GM21423 (cell line): Measurements from ENCODE around the gene PTPRF.

Experiments
- ATAC-seq: cut with Tn5 transposase; IDR thresholded peaks from one replicate; pipeline ENCODE4 v1.9.1; 2021; ENCODE audit warnings: mild to moderate bottlenecking, moderate library complexity; ENCODE audit not compliant: unreplicated experiment

PTPRF gene

DNA sequence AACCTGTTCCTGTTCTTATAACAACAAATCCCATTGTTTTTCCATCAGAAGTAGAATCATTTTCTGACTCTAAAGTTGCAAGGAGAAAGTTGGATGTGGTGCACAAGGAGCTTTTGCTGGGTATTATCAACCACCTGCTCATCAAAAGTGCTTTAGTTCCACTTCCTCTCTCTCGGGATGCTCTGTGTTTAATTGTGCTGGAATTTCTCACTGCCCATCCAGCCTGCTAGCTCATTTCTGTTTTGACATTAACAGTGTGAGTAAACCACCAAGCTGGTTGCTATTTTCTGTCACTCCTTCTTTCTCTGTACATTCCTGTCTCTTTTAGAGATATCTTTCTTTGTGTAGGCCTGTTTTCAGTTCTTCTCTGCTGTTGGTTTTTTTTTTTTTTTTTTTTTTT is 125.3 kb downstream of the PTPRF start:
- no peak for ATAC-seq

DNA sequence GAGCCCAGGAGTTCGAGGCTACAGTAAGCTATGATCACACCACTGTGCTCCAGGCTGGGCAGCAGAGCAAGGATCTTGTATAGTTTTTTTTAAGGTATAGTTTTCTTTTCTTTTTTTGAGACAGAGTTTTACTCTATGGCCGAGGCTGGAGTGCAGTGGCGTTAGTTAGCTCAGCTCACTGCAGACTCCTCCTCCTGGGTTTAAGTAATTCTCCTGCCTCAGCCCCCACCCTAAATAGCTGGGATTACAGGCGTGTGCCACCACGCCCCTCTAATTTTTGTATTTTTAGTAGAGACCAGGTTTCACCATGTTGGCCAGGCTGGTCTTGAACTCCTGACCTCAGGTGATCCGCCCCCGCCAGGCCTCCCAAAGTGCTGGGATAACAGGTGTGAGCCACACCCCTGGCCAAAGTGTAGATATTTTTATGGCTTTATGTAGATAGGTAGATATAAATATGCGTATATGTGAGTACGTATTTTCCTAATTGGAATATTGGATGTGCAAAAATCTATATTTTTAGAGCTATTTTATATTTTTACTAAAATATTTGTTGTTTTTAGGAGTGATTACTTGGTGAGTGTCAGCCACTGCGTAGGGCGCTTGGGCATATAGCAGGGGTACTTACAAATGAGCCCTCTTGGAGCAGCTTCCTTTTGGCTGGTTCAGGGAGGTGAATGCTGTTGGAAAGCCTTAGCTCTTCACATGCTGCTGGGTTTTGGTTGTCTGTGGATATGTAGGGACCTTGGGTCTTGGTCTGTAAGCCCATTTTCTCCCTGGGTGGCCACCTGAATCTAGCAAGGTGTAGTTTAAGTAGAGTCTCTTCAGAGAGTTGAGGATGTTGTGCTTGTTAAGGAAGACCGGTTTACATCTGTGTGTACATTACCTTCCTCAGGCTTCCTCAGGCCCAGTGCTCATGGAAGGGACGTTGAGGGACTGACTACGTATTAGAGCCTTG is 128.8 kb downstream of the PTPRF start:
- no peak for ATAC-seq

DNA sequence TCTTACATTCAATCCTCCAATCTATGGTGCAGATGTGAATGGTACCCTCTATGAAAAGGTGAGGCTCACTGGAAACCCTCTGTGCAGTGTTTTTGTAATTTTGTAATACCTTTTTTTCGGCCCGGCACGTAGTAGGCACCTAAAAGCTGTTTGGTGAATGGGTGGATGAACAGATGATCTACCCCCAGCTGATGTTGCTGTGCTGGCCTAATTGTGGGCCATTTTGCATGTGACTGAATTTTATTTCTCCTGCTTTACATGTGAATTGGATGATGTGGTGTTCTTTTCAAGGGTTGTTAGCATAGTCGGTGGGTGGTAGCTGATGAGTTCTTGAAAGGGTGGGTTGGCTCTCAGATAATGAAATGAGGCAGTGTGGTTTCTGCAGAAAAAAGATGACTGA is 129.7 kb downstream of the PTPRF start:
- ATAC-seq: no peak

DNA sequence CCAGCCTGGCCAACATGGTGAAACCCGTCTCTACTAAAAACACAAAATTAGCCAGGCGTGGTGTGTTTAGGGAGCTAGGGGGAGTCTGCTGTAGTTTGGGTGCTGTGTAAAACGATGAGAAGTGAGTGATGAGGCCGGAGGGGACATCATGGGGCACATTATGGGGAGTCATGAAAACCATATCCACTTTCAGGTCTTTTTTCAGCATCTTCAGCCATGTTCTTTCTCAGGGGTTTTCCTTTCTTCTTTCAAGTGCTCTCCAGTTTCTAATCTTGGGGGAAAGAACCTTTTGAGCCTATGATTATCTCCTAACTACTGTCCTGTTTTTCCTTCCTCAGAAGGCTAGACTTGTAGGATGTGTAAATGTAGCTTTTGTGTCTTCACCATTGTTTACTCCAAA is 133.7 kb downstream of the PTPRF start:
- ATAC-seq: no peak

DNA sequence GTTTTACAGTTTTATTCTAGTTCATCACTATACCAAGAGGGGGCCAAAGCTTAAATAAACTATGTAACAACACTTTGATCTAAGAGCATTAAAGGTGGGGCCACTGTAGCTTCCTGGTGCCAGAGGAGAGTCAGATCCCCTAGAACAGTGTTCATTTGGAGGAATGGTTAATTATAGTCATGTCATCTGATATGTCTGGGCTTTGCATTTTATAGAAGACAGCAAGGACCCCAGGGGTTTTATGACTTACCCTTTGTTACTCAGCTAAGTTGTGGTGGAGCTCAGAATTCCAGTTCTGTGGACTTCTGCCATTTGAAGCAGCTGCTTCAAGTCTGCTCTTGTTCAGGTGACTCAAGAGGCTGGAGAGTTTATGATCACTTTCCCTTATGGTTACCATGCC is 135.9 kb downstream of the PTPRF start:
- no peak for ATAC-seq

DNA sequence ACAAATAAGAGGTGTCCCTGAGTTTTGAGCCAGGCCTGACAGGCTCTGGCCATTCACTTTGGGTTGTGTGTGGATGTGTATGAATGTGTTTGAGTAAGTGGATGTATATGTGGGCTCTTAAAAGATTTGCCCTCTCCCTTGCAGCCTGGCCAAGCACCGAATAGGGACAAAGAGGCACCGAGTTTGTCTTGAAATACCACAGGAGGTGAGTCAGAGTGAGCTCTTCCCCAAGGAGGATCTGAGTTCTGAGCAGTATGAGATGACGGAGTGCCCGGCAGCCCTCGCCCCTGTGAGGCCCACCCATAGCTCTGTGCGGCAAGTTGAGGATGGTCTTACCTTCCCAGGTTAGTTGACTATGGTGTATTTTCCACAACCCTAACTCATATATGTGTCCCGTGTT is 138.3 kb downstream of the PTPRF start:
- no peak for ATAC-seq

DNA sequence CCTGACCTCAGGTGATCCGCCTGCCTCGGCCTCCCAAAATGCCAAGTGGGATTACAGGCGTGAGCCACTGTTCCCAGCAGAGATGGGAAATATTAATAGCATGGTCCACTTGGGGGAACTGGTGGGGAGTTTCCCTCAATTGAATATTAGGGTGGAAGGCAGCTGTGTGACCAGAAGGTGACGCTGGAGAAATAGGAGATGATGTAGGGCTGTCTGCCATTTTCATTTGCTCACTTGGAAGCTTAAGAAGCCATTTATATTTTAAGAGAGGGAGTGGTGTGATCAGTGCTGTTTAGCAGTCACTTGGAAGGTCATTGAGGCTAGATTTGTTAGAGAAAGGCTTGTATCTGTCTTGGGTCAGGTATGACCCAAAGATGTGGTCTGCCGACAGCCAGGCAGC is 139.2 kb downstream of the PTPRF start:
- no peak for ATAC-seq

DNA sequence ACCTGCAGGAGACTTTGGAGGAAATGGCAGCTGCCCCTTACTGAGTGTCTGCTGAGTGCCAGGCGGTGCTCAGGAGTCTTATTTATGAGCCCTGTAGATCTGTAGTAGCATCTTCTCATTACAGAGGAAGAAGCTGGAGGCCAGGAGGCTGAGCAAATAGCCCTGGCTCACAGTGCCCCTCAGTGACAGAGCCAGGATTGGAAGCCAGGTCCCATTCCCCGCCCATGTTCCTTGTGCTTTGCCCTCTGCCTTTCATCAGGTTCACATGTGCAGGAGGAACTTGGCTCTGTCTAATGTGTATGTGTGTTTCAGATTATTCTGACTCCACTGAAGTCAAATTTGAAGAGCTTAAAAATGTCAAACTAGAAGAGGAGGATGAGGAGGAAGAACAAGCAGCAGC is 140.5 kb downstream of the PTPRF start:
- no peak for ATAC-seq

DNA sequence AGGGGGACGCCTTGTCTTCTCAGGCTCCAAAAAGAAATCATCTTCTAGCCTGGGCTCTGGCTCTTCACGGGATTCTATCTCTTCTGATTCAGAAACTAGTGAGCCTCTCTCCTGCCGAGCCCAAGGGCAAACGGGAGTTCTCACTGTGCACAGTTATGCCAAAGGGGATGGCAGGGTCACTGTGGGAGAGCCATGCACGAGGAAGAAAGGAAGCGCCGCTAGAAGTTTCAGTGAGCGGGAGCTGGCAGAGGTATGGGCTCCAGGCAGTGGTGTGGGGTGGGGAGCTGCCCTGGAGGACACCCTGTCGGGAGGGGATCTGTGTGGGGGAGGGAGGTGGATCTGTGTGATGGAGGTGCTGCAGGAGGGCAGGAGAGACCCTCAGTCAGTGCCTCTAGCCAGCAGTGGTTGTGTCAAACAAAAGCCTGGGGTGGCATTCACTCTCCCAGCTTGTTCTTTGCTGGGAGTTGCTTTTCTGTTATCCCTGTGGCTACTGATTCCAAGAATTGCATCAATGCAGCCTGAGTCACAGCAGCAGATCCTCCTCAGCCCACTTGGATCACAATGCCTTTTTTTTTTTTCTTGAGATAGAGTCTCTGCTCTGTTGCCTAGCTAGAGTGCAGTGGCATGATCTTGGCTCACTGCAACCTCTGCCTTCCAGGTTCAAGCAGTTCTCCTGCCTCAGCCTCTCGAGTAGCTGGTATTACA is 141.1 kb downstream of the PTPRF start:
- ATAC-seq: no peak

DNA sequence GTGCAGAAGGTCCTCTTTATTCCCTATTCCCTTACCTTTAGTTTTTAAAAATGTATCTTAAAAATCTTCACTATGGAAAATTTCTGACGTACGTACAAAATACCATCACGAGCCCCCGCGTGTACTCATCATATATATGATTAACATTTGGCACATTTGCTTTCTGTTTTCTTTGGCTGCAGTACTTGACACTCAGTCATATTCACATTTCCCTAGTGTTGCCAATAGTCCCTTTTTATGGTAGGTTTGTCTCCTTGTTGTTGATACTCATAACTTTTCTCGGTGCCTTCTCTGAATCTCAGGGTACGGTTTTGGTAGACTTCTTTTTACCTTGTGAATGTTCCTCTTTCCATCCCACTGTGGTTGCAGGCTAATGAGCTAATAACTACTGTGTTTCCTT is 142.6 kb downstream of the PTPRF start:
- ATAC-seq: no peak
